GM12872 (cell line): ENCODE results near the gene RSBN1L.

Experiments used
- TF ChIP-seq, protein P1 (sequence below): IDR thresholded peaks from 3 replicates; pipeline ENCODE4 v1.5.1; 2011; ENCODE audit warnings: low read depth, mild to moderate bottlenecking, low read length, moderate library complexity; ENCODE audit not compliant: insufficient read depth

RSBN1L gene

DNA sequence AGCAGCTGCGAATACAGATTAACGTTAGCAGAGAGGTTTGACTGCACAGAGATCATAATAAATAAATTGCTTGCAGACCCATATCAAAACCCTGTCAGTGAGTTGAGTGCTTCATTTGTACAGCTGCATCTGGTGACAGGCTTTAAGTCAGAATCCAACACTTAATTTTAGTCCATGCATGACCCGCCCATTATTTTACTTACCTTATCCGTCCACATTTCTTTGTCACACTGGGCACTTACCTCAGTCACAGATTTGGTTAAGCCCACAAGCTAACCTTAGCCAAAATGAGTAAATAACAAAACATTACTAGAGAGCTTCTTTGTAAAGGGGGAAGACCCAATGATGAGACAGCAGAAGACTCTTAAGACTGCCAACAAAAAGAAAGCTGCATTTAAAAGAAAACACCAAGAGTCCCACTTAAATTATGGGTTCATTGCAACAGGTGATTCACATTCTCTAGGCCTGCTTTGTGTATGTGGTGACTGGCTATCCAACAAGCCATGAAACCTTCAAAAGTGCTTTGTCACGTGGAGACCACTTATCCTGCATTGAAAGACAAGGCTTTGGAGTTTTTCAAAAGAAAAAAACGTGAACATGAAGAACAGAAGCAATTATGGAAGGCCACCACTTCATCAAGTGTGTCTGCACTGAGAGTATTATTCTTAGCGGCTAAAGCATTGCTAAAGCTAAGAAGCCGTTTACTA is 134.5 kb downstream of the RSBN1L start:
- TF ChIP-seq, protein P1, sequence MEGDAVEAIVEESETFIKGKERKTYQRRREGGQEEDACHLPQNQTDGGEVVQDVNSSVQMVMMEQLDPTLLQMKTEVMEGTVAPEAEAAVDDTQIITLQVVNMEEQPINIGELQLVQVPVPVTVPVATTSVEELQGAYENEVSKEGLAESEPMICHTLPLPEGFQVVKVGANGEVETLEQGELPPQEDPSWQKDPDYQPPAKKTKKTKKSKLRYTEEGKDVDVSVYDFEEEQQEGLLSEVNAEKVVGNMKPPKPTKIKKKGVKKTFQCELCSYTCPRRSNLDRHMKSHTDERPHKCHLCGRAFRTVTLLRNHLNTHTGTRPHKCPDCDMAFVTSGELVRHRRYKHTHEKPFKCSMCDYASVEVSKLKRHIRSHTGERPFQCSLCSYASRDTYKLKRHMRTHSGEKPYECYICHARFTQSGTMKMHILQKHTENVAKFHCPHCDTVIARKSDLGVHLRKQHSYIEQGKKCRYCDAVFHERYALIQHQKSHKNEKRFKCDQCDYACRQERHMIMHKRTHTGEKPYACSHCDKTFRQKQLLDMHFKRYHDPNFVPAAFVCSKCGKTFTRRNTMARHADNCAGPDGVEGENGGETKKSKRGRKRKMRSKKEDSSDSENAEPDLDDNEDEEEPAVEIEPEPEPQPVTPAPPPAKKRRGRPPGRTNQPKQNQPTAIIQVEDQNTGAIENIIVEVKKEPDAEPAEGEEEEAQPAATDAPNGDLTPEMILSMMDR: no peak

DNA sequence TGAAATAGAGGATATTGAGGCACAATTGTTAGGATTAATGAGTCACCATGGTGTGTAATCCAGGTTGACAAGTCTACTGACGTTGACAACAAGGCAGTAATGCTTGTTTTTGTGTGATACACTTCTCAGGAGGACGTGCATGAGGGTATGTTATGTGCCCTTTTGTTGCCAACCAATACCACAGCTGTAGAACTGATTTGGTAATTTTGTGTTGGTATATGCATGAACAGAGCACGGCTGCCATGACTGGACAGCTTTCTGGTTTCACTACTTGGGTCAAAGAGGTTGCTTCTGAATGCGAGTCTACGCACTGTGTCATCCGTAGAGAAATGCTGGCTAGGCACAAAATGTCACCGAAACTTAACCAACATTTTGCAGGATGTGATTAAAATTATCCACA is 135.2 kb downstream of the RSBN1L start:
- TF ChIP-seq, protein P1: no peak

DNA sequence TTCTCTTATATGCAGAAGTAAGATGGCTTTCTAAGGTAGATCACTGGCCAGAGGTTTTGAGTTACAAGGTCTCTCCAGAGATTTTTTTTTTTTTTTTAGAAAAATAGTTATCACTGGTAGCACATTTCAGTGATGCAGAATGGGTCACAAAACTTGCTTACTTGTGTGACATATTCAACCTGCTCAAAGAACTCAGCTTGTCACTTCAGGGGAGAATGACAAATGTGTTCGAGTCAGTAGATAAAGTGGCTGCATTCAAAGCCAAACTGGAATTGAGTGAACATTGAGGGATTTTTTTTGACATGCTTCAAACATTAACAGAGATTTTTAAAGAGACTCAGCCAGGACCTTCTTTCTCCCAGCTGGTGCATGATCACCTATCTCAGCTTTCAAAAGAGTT is 135.7 kb downstream of the RSBN1L start:
- TF ChIP-seq, protein P1: no peak
